H1 (cell line): ENCODE measurements around the gene MATN1. TPM values are rescaled to one million over a fixed set of nuclear protein-coding genes. Genes with fewer than 3 reads are reported as not detected.

Source experiments
- CTCF ChIA-PET: fragments of 300-600 bp; sonication (Branson Sonifier 250); formaldehyde crosslinking; loops from one replicate; lab custom pipeline; 2021; ENCODE audit not compliant: partially characterized antibody; lab: Charles Lee
- POLR2A ChIA-PET: fragments of 300-600 bp; sonication (Branson Sonifier 250); formaldehyde crosslinking; loops from one replicate; lab custom pipeline; 2021; ENCODE audit warnings: inconsistent platforms; ENCODE audit not compliant: partially characterized antibody; lab: Charles Lee
- DNase-seq, 2 experiments: peaks; one replicate each; pipeline versions ENCODE4 v3.0.0 to v3.0.0-alpha.2; 2010 to 2022; ENCODE audit warnings: low spot score in 2 of 2, low read depth in 1 of 2, mixed read lengths in 1 of 2
- FAIRE-seq: peaks from 2 replicates; lab custom pipeline; 2011; peaks lifted over from hg19 to GRCh38; lab: Jason Lieb, UNC
- H2AFZ ChIP-seq: 2 replicates; pipeline ENCODE4 v1.8.1; 2012; ENCODE audit warnings: low read length, inconsistent platforms
- H2AK5ac ChIP-seq: 2 replicates; pipeline ENCODE4 v1.6.1; 2013; ENCODE audit warnings: low read depth, low read length
- H2BK120ac ChIP-seq: replicated peaks from 2 replicates; pipeline ENCODE3; 2013; ENCODE audit warnings: low read depth, low read length, inconsistent platforms
- H2BK12ac ChIP-seq: 2 replicates; pipeline ENCODE4 v1.6.1; 2013; ENCODE audit warnings: low read depth, low read length
- H2BK15ac ChIP-seq: 2 replicates; pipeline ENCODE4 v1.6.1; 2013; ENCODE audit warnings: low read length
- H2BK20ac ChIP-seq: 2 replicates; pipeline ENCODE4 v1.6.1; 2013; ENCODE audit warnings: low read length
- H2BK5ac ChIP-seq: 2 replicates; pipeline ENCODE4 v1.6.1; 2013; ENCODE audit warnings: low read depth, low read length
- H3K14ac ChIP-seq: 2 replicates; pipeline ENCODE4 v1.6.1; 2013; ENCODE audit warnings: inconsistent platforms; ENCODE audit not compliant: insufficient read length
- H3K18ac ChIP-seq: 2 replicates; pipeline ENCODE4 v1.6.1; 2013; ENCODE audit warnings: low read length; ENCODE audit errors: extremely low read depth
- H3K23ac ChIP-seq: 2 replicates; pipeline ENCODE4 v1.6.1; 2013; ENCODE audit warnings: inconsistent platforms; ENCODE audit not compliant: insufficient read length
- H3K23me2 ChIP-seq: 2 replicates; pipeline ENCODE4 v1.6.1; 2013; ENCODE audit warnings: low read depth, low read length
- H3K27ac ChIP-seq: 2 replicates; pipeline ENCODE4 v1.6.1; 2011; ENCODE audit warnings: low read depth, low read length, inconsistent platforms
- H3K27me3 ChIP-seq, 4 experiments: replicated peaks in 1 of 4; 1 replicate in 1 of 4; 2 replicates in 3 of 4; pipeline versions ENCODE4 v1.6.1 to v1.8.1; 2011 to 2013; ENCODE audit warnings: low read length in 3 of 4, mild to moderate bottlenecking in 3 of 4, inconsistent platforms in 2 of 4, mixed read lengths in 2 of 4, moderate library complexity in 1 of 4; ENCODE audit not compliant: control insufficient read depth in 3 of 4, insufficient read depth in 3 of 4; ENCODE audit errors: extremely low read depth in 1 of 4
- H3K36me3 ChIP-seq, 4 experiments: 2 replicates each; pipeline versions ENCODE4 v1.6.1 to v1.8.1; 2011 to 2013; ENCODE audit warnings: mild to moderate bottlenecking in 4 of 4, low read length in 3 of 4, moderate library complexity in 2 of 4, control low read depth in 1 of 4, inconsistent platforms in 1 of 4; ENCODE audit not compliant: insufficient read depth in 4 of 4, control insufficient read depth in 2 of 4
- H3K4ac ChIP-seq: replicated peaks from 2 replicates; pipeline ENCODE3; 2013; ENCODE audit warnings: low read length, low read depth, mixed read lengths, inconsistent platforms; ENCODE audit not compliant: insufficient read length
- H3K4me1 ChIP-seq, 4 experiments: replicated peaks in 1 of 4; 1 replicate in 1 of 4; 2 replicates in 3 of 4; pipeline versions ENCODE4 v1.6.1 to v1.8.1; 2011 to 2013; ENCODE audit warnings: low read length in 3 of 4, inconsistent platforms in 2 of 4, mixed read lengths in 1 of 4; ENCODE audit not compliant: insufficient read depth in 4 of 4, control insufficient read depth in 3 of 4
- H3K4me2 ChIP-seq, 2 experiments: 2 replicates each; pipeline versions ENCODE4 v1.6.1 to v1.8.1; 2011 to 2013; ENCODE audit warnings: low read depth in 2 of 2, low read length in 2 of 2, control low read depth in 1 of 2, inconsistent platforms in 1 of 2, mild to moderate bottlenecking in 1 of 2; ENCODE audit not compliant: insufficient read depth in 1 of 2
- H3K4me3 ChIP-seq, 4 experiments: fragments of 200-600, 300-600 bp in 1 of 4; sonication (generic), shearing (Covaris generic), sonication (Bioruptor Twin) in 1 of 4; 2 replicates each; pipeline versions ENCODE4 v1.5.1 to v1.8.1; 2011 to 2016; ENCODE audit warnings: low read length in 4 of 4, low read depth in 3 of 4, control low read depth in 2 of 4, inconsistent platforms in 2 of 4, mild to moderate bottlenecking in 2 of 4, mixed read lengths in 1 of 4, moderate library complexity in 1 of 4; ENCODE audit not compliant: insufficient read depth in 2 of 4; ENCODE audit errors: extremely low read depth in 1 of 4
- H3K56ac ChIP-seq: replicated peaks from 2 replicates; pipeline ENCODE3; 2013; ENCODE audit warnings: low read depth, mild to moderate bottlenecking, mixed read lengths, low read length, inconsistent platforms; ENCODE audit not compliant: insufficient read length
- H3K79me1 ChIP-seq: 2 replicates; pipeline ENCODE4 v1.6.1; 2013; ENCODE audit warnings: low read depth, low read length, control low read depth
- H3K79me2 ChIP-seq, 2 experiments: 2 replicates each; pipeline versions ENCODE4 v1.6.1 to v1.8.1; 2012 to 2013; ENCODE audit warnings: low read length in 2 of 2, mild to moderate bottlenecking in 2 of 2, inconsistent platforms in 1 of 2; ENCODE audit not compliant: insufficient read depth in 2 of 2, control insufficient read depth in 1 of 2
- H3K9ac ChIP-seq, 4 experiments: replicated peaks in 1 of 4; 1 replicate in 1 of 4; 2 replicates in 3 of 4; pipeline versions ENCODE4 v1.6.1 to v1.8.1; 2011 to 2013; ENCODE audit warnings: low read depth in 3 of 4, low read length in 3 of 4, control low read depth in 2 of 4, mild to moderate bottlenecking in 2 of 4, moderate library complexity in 2 of 4, inconsistent platforms in 1 of 4; ENCODE audit errors: extremely low read depth in 1 of 4
- H3K9me3 ChIP-seq, 2 experiments: 2 replicates each; pipeline versions ENCODE4 v1.6.1 to v1.8.1; 2012 to 2013; ENCODE audit warnings: mild to moderate bottlenecking in 2 of 2, moderate library complexity in 2 of 2, control low read depth in 1 of 2, inconsistent platforms in 1 of 2, low read depth in 1 of 2, low read length in 1 of 2, mixed read lengths in 1 of 2; ENCODE audit not compliant: insufficient read depth in 2 of 2
- H4K20me1 ChIP-seq, 2 experiments: replicated peaks in 1 of 2; 2 replicates each; pipeline versions ENCODE3 to v1.8.1; 2011 to 2013; ENCODE audit warnings: inconsistent platforms in 2 of 2, low read length in 2 of 2, mild to moderate bottlenecking in 1 of 2; ENCODE audit not compliant: insufficient read depth in 2 of 2, control insufficient read depth in 1 of 2
- H4K5ac ChIP-seq: 2 replicates; pipeline ENCODE4 v1.6.1; 2013; ENCODE audit warnings: low read length, low read depth, mixed read lengths, inconsistent platforms; ENCODE audit not compliant: insufficient read length
- H4K8ac ChIP-seq: 2 replicates; pipeline ENCODE4 v1.8.0; 2013; ENCODE audit warnings: mild to moderate bottlenecking, moderate library complexity, low read length, inconsistent platforms; ENCODE audit not compliant: insufficient read depth; ENCODE audit errors: extremely low read depth
- H4K91ac ChIP-seq: replicated peaks from 2 replicates; pipeline ENCODE3; 2013; ENCODE audit warnings: low read length, mixed read lengths, inconsistent platforms; ENCODE audit not compliant: insufficient read length
- CBX8 ChIP-seq: fragments of 300-800, 300-1000 bp; sonication (generic); IDR thresholded peaks from 2 replicates; pipeline ENCODE4 v1.7.1; 2016; ENCODE audit warnings: low read depth, low read length, borderline replicate concordance
- CTBP2 ChIP-seq: IDR thresholded peaks from 2 replicates; pipeline ENCODE4 v1.7.0; 2011; ENCODE audit warnings: borderline replicate concordance, mild to moderate bottlenecking, moderate library complexity, mixed read lengths, low read length; ENCODE audit not compliant: insufficient read depth, insufficient read length
- JUN ChIP-seq: IDR thresholded peaks from 2 replicates; pipeline ENCODE4 v1.6.1; 2011; ENCODE audit warnings: low read depth, mild to moderate bottlenecking, improper control_type of control experiment, low read length
- KDM4A ChIP-seq: IDR thresholded peaks from one replicate; pipeline ENCODE4 v1.7.1; 2012; ENCODE audit warnings: low read depth, mild to moderate bottlenecking, moderate library complexity, low read length, inconsistent platforms; ENCODE audit not compliant: severe bottlenecking
- NANOG ChIP-seq: IDR thresholded peaks from 2 replicates; pipeline ENCODE4 v1.6.1; 2011; ENCODE audit warnings: low read length, low read depth, mild to moderate bottlenecking, inconsistent platforms; ENCODE audit not compliant: insufficient read depth, poor library complexity, severe bottlenecking
- NRF1 ChIP-seq: IDR thresholded peaks from 2 replicates; pipeline ENCODE4 v1.6.1; 2011; ENCODE audit warnings: mild to moderate bottlenecking, low read depth, low read length, improper control_type of control experiment
- RBBP5 ChIP-seq: IDR thresholded peaks from 2 replicates; pipeline ENCODE4 v1.7.1; 2012; ENCODE audit warnings: low read depth, mild to moderate bottlenecking, inconsistent platforms, low read length, moderate library complexity, borderline replicate concordance
- SP2 ChIP-seq: IDR thresholded peaks from 2 replicates; pipeline ENCODE4 v1.6.1; 2012; ENCODE audit warnings: mild to moderate bottlenecking, low read length, inconsistent platforms
- WGBS, 2 experiments: shearing (Covaris generic) in 1 of 2; methylation state at CpG; one replicate each; pipeline versions ENCODE4 v1.1.6 to v1.1.7; 2013 to 2015; ENCODE audit warnings: low lambda C conversion rate in 2 of 2, mixed read lengths in 2 of 2, inconsistent platforms in 1 of 2, low coverage in 1 of 2, missing lambda C conversion rate in 1 of 2; ENCODE audit not compliant: insufficient replicate concordance in 2 of 2, insufficient coverage in 1 of 2, insufficient read length in 1 of 2; ENCODE audit errors: extremely low coverage in 1 of 2, missing lambda C conversion rate in 1 of 2; 5-methylcytosine and 5-hydroxymethylcytosine counted together
- polyA plus RNA-seq, 7 experiments: library from polyadenylated mRNA; depleted of rRNA in 3 of 7; stranded (reverse) in 5 of 7; unstranded in 2 of 7; fragments of >200 nt in 5 of 7; fragments of 200-250 nt in 2 of 7; gene quantifications; 1 replicate in 5 of 7; 2 replicates in 1 of 7; 4 replicates in 1 of 7; pipeline versions ENCODE4 v1.2.1 to v1.2.3, GENCODE V29; 2011 to 2013; ENCODE audit warnings: missing spikeins in 2 of 7, mixed read lengths in 2 of 7
- total RNA-seq: library from RNA; stranded (reverse); fragmentation: NEBNext Ultra II Directional; extraction: Animal tissue kit (Norgen Biotek cat#: 25700); gene quantifications from 2 replicates; pipeline ENCODE4 v1.2.1, GENCODE V29; 2021

Gene MATN1
- total and polyA plus RNA-seq, 2 of the 8 experiments (the other 6 are each of a cell fraction or from before 2014, with no cell fraction given): 0.12 to 0.28 TPM

DNA sequence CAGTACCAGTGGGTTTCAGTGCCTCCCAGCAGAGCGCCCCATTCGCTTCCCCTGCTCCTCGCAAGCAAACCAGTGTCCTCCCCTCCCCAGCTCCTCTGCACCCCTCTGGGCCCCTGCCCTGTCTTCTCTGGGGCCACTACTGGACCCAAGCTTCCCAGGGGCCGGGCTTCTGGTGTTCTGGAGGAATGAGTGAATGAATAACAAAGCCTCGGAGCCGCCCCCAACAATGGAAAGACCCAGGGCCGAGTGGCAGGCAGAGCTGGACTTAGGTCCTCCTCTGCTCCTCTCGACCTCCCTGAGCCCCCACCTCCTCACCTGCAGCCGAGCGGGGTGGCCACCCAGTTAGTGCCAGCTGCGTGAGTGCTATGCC is 37.6 kb downstream of the MATN1 start:
- peak overlapping the region; percentile 60 to 89 for H3K4me2 ChIP-seq
- no peak overlapping the region for H3K14ac ChIP-seq
- no peaks in the 10 kb centered on the region for H4K20me1 ChIP-seq
- peak overlapping the region; percentile 96 for H3K18ac ChIP-seq
- H3K79me2 ChIP-seq: no peaks in the 10 kb centered on the region
- H2BK120ac ChIP-seq: no peak overlapping the region
- no peaks in the 10 kb centered on the region for H3K79me1 ChIP-seq
- peak overlapping the region; percentile 76 for H4K5ac ChIP-seq
- H3K9ac ChIP-seq: peak overlapping the region in 2 of 4 experiments; percentile 42 to 45; a peak in 3 of 7 replicates
- no peak for FAIRE-seq
- H2BK5ac ChIP-seq: peak overlapping the region; percentile 85; the same call in 1 of the 2 replicates
- peak overlapping the region; percentile 19 to 58 (median 34); a peak in 7 of 8 replicates for H3K4me3 ChIP-seq
- CTCF ChIA-PET: interaction anchor here (0.6 to 2.9 kb wide), 20 partner anchors 9 to 1321 kb away, joined by 3 to 8 read pairs (median 3); no protein-coding TSS in a partner anchor
- no peaks in the 10 kb centered on the region for H3K36me3 ChIP-seq
- POLR2A ChIA-PET: no interaction called here
- H2AFZ ChIP-seq: peak overlapping the region; percentile 87; the same call in 1 of the 2 replicates
- H4K91ac ChIP-seq: peak overlapping the region; percentile 83
- no peak for DNase-seq
- H2AK5ac ChIP-seq: no peak overlapping the region
- H3K9me3 ChIP-seq: no peaks in the 10 kb centered on the region
- no peak overlapping the region for H3K4ac ChIP-seq
- H2BK20ac ChIP-seq: peak overlapping the region; percentile 61; the same call in 1 of the 2 replicates
- H3K23me2 ChIP-seq: peaks cover 4% of the 10 kb centered on the region; the same call in 1 of the 2 replicates
- H3K56ac ChIP-seq: no peak overlapping the region
- peaks cover 0 to 4% (median 3%) of the 10 kb centered on the region in 4 experiments; a peak in 3 of 7 replicates for H3K27me3 ChIP-seq
- H2BK12ac ChIP-seq: peak overlapping the region; percentile 90; the same call in 1 of the 2 replicates
- peak overlapping the region; percentile 69; the same call in 1 of the 2 replicates for H3K27ac ChIP-seq
- 0 out of 2 replicates have a peak overlapping the region, but pooled peaks have one; percentile 21 for H4K8ac ChIP-seq
- TF ChIP-seq CTBP2: no peak
- TF ChIP-seq KDM4A: no peak
- TF ChIP-seq NANOG: no peak
- no peak for TF ChIP-seq NRF1
- TF ChIP-seq SP2: no peak
- no peak for TF ChIP-seq JUN
- no peak for TF ChIP-seq CBX8
- TF ChIP-seq RBBP5: no peak; the same call in 1 of the 2 replicates
- peaks cover 0 to 20% (median 11%) of the 10 kb centered on the region in 4 experiments; a peak in 6 of 7 replicates for H3K4me1 ChIP-seq
- H3K23ac ChIP-seq: no peak overlapping the region
- 11% methylated on average over 11 of the region's 11 CpGs; no CpG with 5 or more reads in 1 of the 2 experiments for WGBS, 2 experiments
- peak overlapping the region; percentile 97 for H2BK15ac ChIP-seq
